Measurements from ENCODE around the gene MYO16.

MYO16 gene

GRCh38 chr13:108629181-108629752, at the start of gene MYO16:
TSS of gene MYO16 (plus strand) at chr13:108629611. CDS start at chr13:108629845, 234 bp downstream.
- DNase-seq, result no peak
- no peak for ATAC-seq

GRCh38 chr13:108586826-108587225, 42.6 kb upstream of the MYO16 start:
- DNase-seq, result no peak

GRCh38 chr13:108588516-108588915, 40.9 kb upstream of the MYO16 start:
- ATAC-seq (no peak), DNase-seq (no peak)

More at GRCh38 chr13:108586826-108587225, 42.6 kb upstream of the MYO16 start:
- no peak for ATAC-seq

GRCh38 chr13:108594153-108594552, 35.3 kb upstream of the MYO16 start:
- ATAC-seq (no peak), DNase-seq (no peak)

- DNase-seq, result no peak
Observed at GRCh38 chr13:108595436-108596274, 33.8 kb upstream of the MYO16 start.

GRCh38 chr13:108597943-108598342, 31.5 kb upstream of the MYO16 start:
- DNase-seq (no peak), ATAC-seq (no peak)

More at GRCh38 chr13:108595436-108596274, 33.8 kb upstream of the MYO16 start:
- peak; percentile 9 for ATAC-seq

- DNase-seq (no peak), ATAC-seq (no peak)
Observed at GRCh38 chr13:108606424-108606823, 23.0 kb upstream of the MYO16 start.

GRCh38 chr13:108609353-108609752, 20.1 kb upstream of the MYO16 start:
- ATAC-seq (no peak), DNase-seq (no peak)

- DNase-seq, result no peak
- no peak for ATAC-seq
Observed at GRCh38 chr13:108610507-108610906, 18.9 kb upstream of the MYO16 start.

- DNase-seq, result no peak
- ATAC-seq, result no peak
Observed at GRCh38 chr13:108615241-108615640, 14.2 kb upstream of the MYO16 start.

- DNase-seq (no peak), ATAC-seq (no peak)
Observed at GRCh38 chr13:108618233-108618632, 11.2 kb upstream of the MYO16 start.

GRCh38 chr13:108621462-108621861, 7.9 kb upstream of the MYO16 start:
- no peak for DNase-seq
- ATAC-seq, result no peak

GRCh38 chr13:108624108-108624507, 5.3 kb upstream of the MYO16 start:
- ATAC-seq, result no peak
- DNase-seq, result no peak

GRCh38 chr13:108624979-108625378, 4.4 kb upstream of the MYO16 start:
- DNase-seq, result no peak
- no peak for ATAC-seq

GRCh38 chr13:108629988-108630387, 577 bp downstream of the MYO16 start:
- no peak for DNase-seq

GRCh38 chr13:108632649-108633167, 3.3 kb downstream of the MYO16 start:
- DNase-seq (no peak), ATAC-seq (no peak)

More at GRCh38 chr13:108629988-108630387, 577 bp downstream of the MYO16 start:
- ATAC-seq, result no peak

GRCh38 chr13:108638901-108639300, 9.5 kb downstream of the MYO16 start:
- no peak for DNase-seq

GRCh38 chr13:108643646-108644353, 14.4 kb downstream of the MYO16 start:
- no peak for DNase-seq

More at GRCh38 chr13:108638901-108639300, 9.5 kb downstream of the MYO16 start:
- no peak for ATAC-seq

GRCh38 chr13:108645376-108645775, 16.0 kb downstream of the MYO16 start:
- ATAC-seq, result no peak
- no peak for DNase-seq

More at GRCh38 chr13:108643646-108644353, 14.4 kb downstream of the MYO16 start:
- no peak for ATAC-seq

- no peak for DNase-seq
- no peak for ATAC-seq
Observed at GRCh38 chr13:108650271-108650670, 20.9 kb downstream of the MYO16 start.

GRCh38 chr13:108656742-108657141, 27.3 kb downstream of the MYO16 start:
- DNase-seq (no peak), ATAC-seq (no peak)

GRCh38 chr13:108657519-108657918, 28.1 kb downstream of the MYO16 start:
- no peak for DNase-seq
- ATAC-seq, result no peak

- DNase-seq (no peak), ATAC-seq (no peak)
Observed at GRCh38 chr13:108662528-108662927, 33.1 kb downstream of the MYO16 start.

Data from stimulated activated naive CD8-positive, alpha-beta T cell treated with anti-CD3 and anti-CD28 coated beads, Interleukin-15, Interleukin-2, amounts not matched to agents 100 U/mL and 50 U/mL, for 24 hours (primary cell).